Hepatocyte (in vitro differentiated cells): ENCODE measurements around the gene SKAP2.

Experiments
- EZH2 ChIP-seq: fragments of 200-600 bp; sonication (generic); IDR thresholded peaks from 2 replicates; pipeline ENCODE4 v1.6.1; 2016; ENCODE audit warnings: antibody characterized with exemption, mild to moderate bottlenecking, borderline replicate concordance
- EZH2phosphoT487 ChIP-seq: fragments of 200-600 bp; sonication (generic); IDR thresholded peaks from one replicate; pipeline ENCODE4 v1.6.1; 2018; ENCODE audit warnings: antibody characterized with exemption, mild to moderate bottlenecking, low read depth, moderate library complexity; ENCODE audit not compliant: unreplicated experiment, severe bottlenecking
- TF ChIP-seq, protein P1 (sequence below): fragments of 200-600 bp; sonication (generic); IDR thresholded peaks from 2 replicates; pipeline ENCODE4 v1.5.1; 2016; ENCODE audit warnings: antibody characterized with exemption, mild to moderate bottlenecking; ENCODE audit not compliant: poor library complexity

DNA sequence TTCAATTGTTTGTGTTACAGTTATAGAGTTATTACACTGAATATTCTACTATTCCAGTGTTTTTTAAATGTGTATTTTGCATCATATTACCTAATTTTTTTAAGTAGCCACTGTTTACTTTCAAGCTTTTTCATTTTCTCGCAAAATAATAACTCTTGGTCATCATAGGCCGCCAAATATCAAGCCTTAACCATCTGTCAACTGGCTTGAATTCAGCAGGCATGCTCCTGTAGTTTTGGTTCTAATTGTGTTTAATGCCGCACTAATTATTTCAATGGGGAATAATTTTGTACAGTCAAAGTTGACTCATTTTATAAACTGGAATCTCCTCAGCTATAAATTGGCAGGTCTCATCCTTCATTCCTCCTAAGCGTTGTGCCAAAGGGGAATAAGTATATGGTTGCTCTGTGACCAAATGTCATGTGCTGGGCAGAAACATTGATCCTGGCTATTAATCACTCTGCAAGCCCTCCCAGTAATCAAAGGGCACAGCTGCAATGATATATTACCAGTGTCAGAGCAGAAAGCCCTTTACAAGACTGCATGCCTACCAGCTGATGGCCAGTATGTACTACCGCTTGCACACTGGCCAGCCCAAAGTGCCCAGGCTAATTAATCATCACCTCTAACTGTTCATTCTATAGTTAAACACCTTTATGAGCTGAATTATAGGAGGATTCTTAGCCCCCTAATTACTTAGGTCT, 74.8 kb downstream of the SKAP2 start:
- TF ChIP-seq, protein P1, sequence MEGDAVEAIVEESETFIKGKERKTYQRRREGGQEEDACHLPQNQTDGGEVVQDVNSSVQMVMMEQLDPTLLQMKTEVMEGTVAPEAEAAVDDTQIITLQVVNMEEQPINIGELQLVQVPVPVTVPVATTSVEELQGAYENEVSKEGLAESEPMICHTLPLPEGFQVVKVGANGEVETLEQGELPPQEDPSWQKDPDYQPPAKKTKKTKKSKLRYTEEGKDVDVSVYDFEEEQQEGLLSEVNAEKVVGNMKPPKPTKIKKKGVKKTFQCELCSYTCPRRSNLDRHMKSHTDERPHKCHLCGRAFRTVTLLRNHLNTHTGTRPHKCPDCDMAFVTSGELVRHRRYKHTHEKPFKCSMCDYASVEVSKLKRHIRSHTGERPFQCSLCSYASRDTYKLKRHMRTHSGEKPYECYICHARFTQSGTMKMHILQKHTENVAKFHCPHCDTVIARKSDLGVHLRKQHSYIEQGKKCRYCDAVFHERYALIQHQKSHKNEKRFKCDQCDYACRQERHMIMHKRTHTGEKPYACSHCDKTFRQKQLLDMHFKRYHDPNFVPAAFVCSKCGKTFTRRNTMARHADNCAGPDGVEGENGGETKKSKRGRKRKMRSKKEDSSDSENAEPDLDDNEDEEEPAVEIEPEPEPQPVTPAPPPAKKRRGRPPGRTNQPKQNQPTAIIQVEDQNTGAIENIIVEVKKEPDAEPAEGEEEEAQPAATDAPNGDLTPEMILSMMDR, result no peak
- TF ChIP-seq EZH2phosphoT487 (no peak), EZH2 (no peak)
